GM21390 (cell line): ENCODE results near the gene TARDBP.
A peak's percentile ranks its signal among the peaks of the same experiment; 100 is the strongest.
"Not testable (repeated sequence)": the region's sequence is repeated elsewhere in the genome, so short reads cannot be mapped to it uniquely, and the experiment has no call there.

ENCODE experiments used
- ATAC-seq: cut with Tn5 transposase; IDR thresholded peaks from one replicate; pipeline ENCODE4 v1.9.1; 2021; ENCODE audit not compliant: unreplicated experiment

TARDBP gene

GRCh38 chr1:11012260-11013159 lies at the start of gene TARDBP:
Gene TARDBP (plus strand): TSS chr1:11012654. CDS start chr1:11013728, 1,074 bp downstream.
- ATAC-seq, result peak; percentile 79

GRCh38 chr1:10965546-10966226 lies 46.8 kb upstream of the TARDBP start:
- ATAC-seq, result peak; percentile 44

- ATAC-seq, result no peak
Observed at GRCh38 chr1:10967090-10967489, 45.4 kb upstream of the TARDBP start.

GRCh38 chr1:10968411-10968826 lies 44.0 kb upstream of the TARDBP start:
- no peak for ATAC-seq

- ATAC-seq, result no peak
Observed at GRCh38 chr1:10969267-10969970, 43.0 kb upstream of the TARDBP start.

GRCh38 chr1:10969971-10970332 lies 42.5 kb upstream of the TARDBP start:
- ATAC-seq, result no peak

GRCh38 chr1:10973552-10973951 lies 38.9 kb upstream of the TARDBP start:
- ATAC-seq, result no peak

GRCh38 chr1:10973956-10974881 lies 38.2 kb upstream of the TARDBP start:
- no peak for ATAC-seq

- ATAC-seq, result no peak
Observed at GRCh38 chr1:10975567-10976326, 36.7 kb upstream of the TARDBP start.

- ATAC-seq, result no peak
Observed at GRCh38 chr1:10978719-10979118, 33.7 kb upstream of the TARDBP start.

GRCh38 chr1:10979483-10979920 lies 33.0 kb upstream of the TARDBP start:
- no peak for ATAC-seq

- no peak for ATAC-seq
Observed at GRCh38 chr1:10980094-10980577, 32.3 kb upstream of the TARDBP start.

- ATAC-seq, result no peak
Observed at GRCh38 chr1:10980841-10981727, 31.4 kb upstream of the TARDBP start.

GRCh38 chr1:10986525-10986890 lies 25.9 kb upstream of the TARDBP start:
- no peak for ATAC-seq

- no peak for ATAC-seq
Observed at GRCh38 chr1:10987840-10988417, 24.5 kb upstream of the TARDBP start.

- no peak for ATAC-seq
Observed at GRCh38 chr1:10989095-10989494, 23.4 kb upstream of the TARDBP start.

GRCh38 chr1:10989920-10990516 lies 22.4 kb upstream of the TARDBP start:
- ATAC-seq, result not testable (repeated sequence)

GRCh38 chr1:10990828-10991227 lies 21.6 kb upstream of the TARDBP start:
- no peak for ATAC-seq
